Keratinocyte (primary cell): ENCODE measurements around the gene ZNF518B.

Experiments used
- CTCF ChIP-seq, 3 experiments: IDR thresholded peaks in 1 of 3; conservative IDR thresholded peaks in 1 of 3; optimal IDR thresholded peaks in 1 of 3; 2 replicates in 2 of 3; 3 replicates in 1 of 3; pipeline versions ENCODE3 to v1.5.1; 2011; ENCODE audit warnings: low read length in 3 of 3, mild to moderate bottlenecking in 3 of 3, moderate library complexity in 2 of 3, control low read depth in 1 of 3, inconsistent platforms in 1 of 3; ENCODE audit not compliant: insufficient read depth in 2 of 3; ENCODE audit errors: extremely low read depth in 1 of 3
- EZH2 ChIP-seq: IDR thresholded peaks from one replicate; pipeline ENCODE4 v1.6.1; 2012; ENCODE audit warnings: inconsistent platforms, mild to moderate bottlenecking, low read length, moderate library complexity

- TF ChIP-seq CTCF (optimal IDR thresholded peaks at IDR 0.05 in 1 of 3, IDR thresholded peaks at IDR 0.05 in 1 of 3, conservative IDR thresholded peaks at IDR 0.05 in 1 of 3; ENCODE audit: extremely low read depth in 1 of 3, insufficient read depth in 2 of 3, low read length in 3 of 3) (no peak), EZH2 (no peak)
Measured at GRCh38 chr4:10480616-10481015, 23.4 kb upstream of the ZNF518B start.
